Cardiac muscle cell (in vitro differentiated cells and primary cell): ENCODE data around the gene SLC35E1. TPM values are rescaled to one million over a fixed set of nuclear protein-coding genes. Genes with fewer than 3 reads are reported as not detected.
A peak's percentile ranks its signal among the peaks of the same experiment; 100 is the strongest.

Experiments
- DNase-seq, 2 donors: peaks; one replicate each; pipeline versions ENCODE4 v3.0.0 to v3.0.0-alpha.2; 2010 to 2017; ENCODE audit warnings: low read depth in 1 of 2, low spot score in 1 of 2
- H3K27ac ChIP-seq: fragments of 200-600 bp; sonication (generic); 2 replicates; pipeline ENCODE4 v1.5.1; 2016
- H3K27me3 ChIP-seq: fragments of 200-600 bp; sonication (generic); 2 replicates; pipeline ENCODE4 v1.6.0; 2016; ENCODE audit warnings: control low read depth
- H3K36me3 ChIP-seq: fragments of 200-600 bp; sonication (generic); 2 replicates; pipeline ENCODE4 v1.5.1; 2016; ENCODE audit warnings: control low read depth
- H3K4me1 ChIP-seq: fragments of 200-600 bp; sonication (generic); 2 replicates; pipeline ENCODE4 v1.8.1; 2017; ENCODE audit warnings: low read depth, mild to moderate bottlenecking, mixed run types
- H3K4me3 ChIP-seq: fragments of 200-600 bp; sonication (generic); 2 replicates; pipeline ENCODE4 v1.5.1; 2016; ENCODE audit warnings: mild to moderate bottlenecking
- H3K9me3 ChIP-seq: fragments of 200-600 bp; sonication (generic); 2 replicates; pipeline ENCODE4 v1.5.1; 2017; ENCODE audit warnings: low read depth, mild to moderate bottlenecking, control low read depth
- polyA plus RNA-seq: library from polyadenylated mRNA; unstranded; fragments of >200 nt; fragmentation: Nextera tagmentation; extraction: Ambion mirVana; gene quantifications from 2 replicates; pipeline ENCODE4 v1.2.1, GENCODE V29; 2016
- total RNA-seq: library from RNA; depleted of rRNA; stranded (reverse); fragments of >200 nt; gene quantifications from 2 replicates; pipeline ENCODE4 v1.2.3, GENCODE V29; 2016
- TF ChIP-seq, protein P1 (sequence below): IDR thresholded peaks from 2 replicates; pipeline ENCODE4 v1.5.1; 2012; ENCODE audit warnings: low read depth, mild to moderate bottlenecking, low read length

SLC35E1 gene
- total RNA-seq = 22.5 and 25.3 TPM in 2 replicates
- 29.7 and 35.5 TPM in 2 replicates for polyA plus RNA-seq

GRCh38 chr19:16572332-16573211 lies at the start of gene SLC35E1:
Gene SLC35E1, minus strand, starts transcription at chr19:16572415. Its CDS starts 51 bp downstream, at chr19:16572364.
- H3K27me3 ChIP-seq = no peaks in the 10 kb centered on the region
- peaks cover 6% of the 10 kb centered on the region for H3K4me1 ChIP-seq
- peak within 1 kb of the TSS; percentile 77 for H3K27ac ChIP-seq
- H3K36me3 ChIP-seq = peaks cover 8% of the 10 kb centered on the region
- DNase-seq = peak; percentile 96 to 97
- peak within 1 kb of the TSS; percentile 97 for H3K4me3 ChIP-seq
- H3K9me3 ChIP-seq = no peaks in the 10 kb centered on the region
- TF ChIP-seq, protein P1, sequence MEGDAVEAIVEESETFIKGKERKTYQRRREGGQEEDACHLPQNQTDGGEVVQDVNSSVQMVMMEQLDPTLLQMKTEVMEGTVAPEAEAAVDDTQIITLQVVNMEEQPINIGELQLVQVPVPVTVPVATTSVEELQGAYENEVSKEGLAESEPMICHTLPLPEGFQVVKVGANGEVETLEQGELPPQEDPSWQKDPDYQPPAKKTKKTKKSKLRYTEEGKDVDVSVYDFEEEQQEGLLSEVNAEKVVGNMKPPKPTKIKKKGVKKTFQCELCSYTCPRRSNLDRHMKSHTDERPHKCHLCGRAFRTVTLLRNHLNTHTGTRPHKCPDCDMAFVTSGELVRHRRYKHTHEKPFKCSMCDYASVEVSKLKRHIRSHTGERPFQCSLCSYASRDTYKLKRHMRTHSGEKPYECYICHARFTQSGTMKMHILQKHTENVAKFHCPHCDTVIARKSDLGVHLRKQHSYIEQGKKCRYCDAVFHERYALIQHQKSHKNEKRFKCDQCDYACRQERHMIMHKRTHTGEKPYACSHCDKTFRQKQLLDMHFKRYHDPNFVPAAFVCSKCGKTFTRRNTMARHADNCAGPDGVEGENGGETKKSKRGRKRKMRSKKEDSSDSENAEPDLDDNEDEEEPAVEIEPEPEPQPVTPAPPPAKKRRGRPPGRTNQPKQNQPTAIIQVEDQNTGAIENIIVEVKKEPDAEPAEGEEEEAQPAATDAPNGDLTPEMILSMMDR = no peak

- Histone ChIP-seq H3K27ac (no peak overlapping the region), H3K27me3 (no peaks in the 10 kb centered on the region), H3K36me3 (no peaks in the 10 kb centered on the region), H3K9me3 (no peaks in the 10 kb centered on the region), H3K4me1 (peaks cover under 1% of the 10 kb centered on the region), H3K4me3 (no peak overlapping the region)
- TF ChIP-seq, protein P1 = no peak
- no peak for DNase-seq
Observed at GRCh38 chr19:16621165-16621800, 49.1 kb upstream of the SLC35E1 start.

DNA sequence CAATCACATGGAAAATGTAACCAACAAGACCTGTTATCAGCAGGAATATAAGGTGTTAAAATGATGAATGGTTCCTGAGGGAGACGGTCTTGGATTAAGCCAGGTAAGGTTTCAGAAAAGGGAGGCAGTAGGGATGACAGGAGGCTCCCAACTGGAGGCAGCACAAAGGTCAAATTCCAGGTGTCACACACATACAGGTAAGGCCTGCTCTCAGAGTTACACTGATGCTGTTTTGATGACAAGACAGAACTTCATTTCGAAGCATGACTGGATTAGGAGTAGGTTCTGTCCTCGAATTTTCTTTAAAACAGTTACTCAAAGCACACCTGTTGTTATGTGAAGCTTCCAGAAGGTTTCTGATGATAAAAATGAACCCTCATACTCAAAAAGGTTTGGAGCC lies 48.4 kb upstream of the SLC35E1 start:
- DNase-seq = no peak
- TF ChIP-seq, protein P1 = no peak
- Histone ChIP-seq H3K27ac (no peak overlapping the region), H3K4me1 (no peaks in the 10 kb centered on the region), H3K9me3 (no peaks in the 10 kb centered on the region), H3K36me3 (no peaks in the 10 kb centered on the region), H3K27me3 (no peaks in the 10 kb centered on the region), H3K4me3 (no peak overlapping the region)

GRCh38 chr19:16620018-16620417 lies 47.8 kb upstream of the SLC35E1 start:
- Histone ChIP-seq H3K27me3 (no peaks in the 10 kb centered on the region), H3K4me3 (no peak overlapping the region), H3K4me1 (no peaks in the 10 kb centered on the region), H3K9me3 (no peaks in the 10 kb centered on the region), H3K27ac (no peak overlapping the region), H3K36me3 (no peaks in the 10 kb centered on the region)
- TF ChIP-seq, protein P1 = no peak
- no peak for DNase-seq

DNA sequence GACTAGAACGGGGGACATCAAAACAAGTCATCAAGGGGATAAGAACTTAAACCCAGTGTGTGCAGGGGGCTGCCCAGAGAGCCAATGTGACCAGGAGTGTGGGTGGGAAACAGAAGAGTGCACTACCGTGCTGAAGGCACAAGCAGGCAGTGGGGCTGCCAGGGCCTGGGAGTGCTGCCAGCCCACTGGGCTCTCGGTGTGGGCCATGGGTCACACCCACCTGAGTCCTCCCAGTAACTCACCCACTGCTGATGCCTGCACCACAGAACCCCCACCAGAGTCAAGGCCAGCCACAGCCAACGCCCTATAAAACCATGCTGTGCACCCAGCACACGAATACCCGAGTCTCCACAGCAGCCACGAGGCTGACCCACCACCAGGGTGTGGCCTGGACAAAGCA lies 47.2 kb upstream of the SLC35E1 start:
- no peak for DNase-seq
- Histone ChIP-seq H3K27me3 (no peaks in the 10 kb centered on the region), H3K4me3 (no peak overlapping the region), H3K27ac (no peak overlapping the region), H3K36me3 (no peaks in the 10 kb centered on the region), H3K4me1 (no peaks in the 10 kb centered on the region), H3K9me3 (no peaks in the 10 kb centered on the region)
- TF ChIP-seq, protein P1 = no peak
